H9 (cell line): ENCODE results near the gene CST6. TPM values are rescaled to one million over a fixed set of nuclear protein-coding genes. Genes with fewer than 3 reads are reported as not detected.

Source experiments
- DNase-seq: peaks from one replicate; pipeline ENCODE4 v3.0.0-alpha.2; 2017
- H2AFZ ChIP-seq: one replicate; pipeline ENCODE4 v1.6.1; 2013; ENCODE audit warnings: mild to moderate bottlenecking, low read length, control low read depth, moderate library complexity
- H2AK5ac ChIP-seq: 2 replicates; pipeline ENCODE4 v1.6.1; 2013; ENCODE audit warnings: low read length, control low read depth, mixed read lengths; ENCODE audit not compliant: insufficient read length
- H2BK120ac ChIP-seq: one replicate; pipeline ENCODE4 v1.6.1; 2013; ENCODE audit warnings: low read depth, mild to moderate bottlenecking, low read length, control low read depth, inconsistent platforms; ENCODE audit not compliant: poor library complexity, severe bottlenecking
- H2BK12ac ChIP-seq: 2 replicates; pipeline ENCODE4 v1.6.1; 2013; ENCODE audit warnings: low read length, control low read depth, mixed read lengths, low read depth; ENCODE audit not compliant: insufficient read length
- H2BK15ac ChIP-seq: 2 replicates; pipeline ENCODE4 v1.6.1; 2013; ENCODE audit warnings: low read depth, low read length, control low read depth
- H2BK20ac ChIP-seq: one replicate; pipeline ENCODE4 v1.6.1; 2013; ENCODE audit warnings: low read depth, mild to moderate bottlenecking, low read length, control low read depth, inconsistent platforms; ENCODE audit not compliant: poor library complexity, severe bottlenecking
- H2BK5ac ChIP-seq: 2 replicates; pipeline ENCODE4 v1.6.1; 2013; ENCODE audit warnings: low read length, control low read depth, mixed read lengths; ENCODE audit not compliant: insufficient read length
- H3K14ac ChIP-seq: 2 replicates; pipeline ENCODE4 v1.6.1; 2013; ENCODE audit warnings: low read length, control low read depth; ENCODE audit not compliant: insufficient read depth
- H3K18ac ChIP-seq: 2 replicates; pipeline ENCODE4 v1.6.1; 2013; ENCODE audit warnings: low read depth, mild to moderate bottlenecking, mixed read lengths, low read length, control low read depth; ENCODE audit not compliant: insufficient read length
- H3K23ac ChIP-seq: 2 replicates; pipeline ENCODE4 v1.6.1; 2013; ENCODE audit warnings: low read length, control low read depth, mixed read lengths, low read depth; ENCODE audit not compliant: insufficient read length
- H3K23me2 ChIP-seq: 2 replicates; pipeline ENCODE4 v1.6.1; 2013; ENCODE audit warnings: low read depth, mild to moderate bottlenecking, mixed read lengths, low read length, control low read depth; ENCODE audit not compliant: insufficient read length, poor library complexity, severe bottlenecking
- H3K27ac ChIP-seq: 2 replicates; pipeline ENCODE4 v1.5.1; 2013; ENCODE audit warnings: low read length, control low read depth, mixed read lengths, low read depth; ENCODE audit not compliant: insufficient read length
- H3K27me3 ChIP-seq: 2 replicates; pipeline ENCODE4 v1.6.1; 2013; ENCODE audit warnings: low read length, control low read depth, inconsistent platforms; ENCODE audit not compliant: insufficient read depth
- H3K4ac ChIP-seq: 2 replicates; pipeline ENCODE4 v1.6.1; 2013; ENCODE audit warnings: low read depth, mild to moderate bottlenecking, control low read depth, inconsistent platforms, low read length, moderate library complexity
- H3K4me1 ChIP-seq: 2 replicates; pipeline ENCODE4 v1.6.1; 2013; ENCODE audit warnings: low read length, control low read depth, inconsistent platforms; ENCODE audit not compliant: insufficient read depth
- H3K4me2 ChIP-seq: 2 replicates; pipeline ENCODE4 v1.6.1; 2013; ENCODE audit warnings: low read length, control low read depth, mixed read lengths; ENCODE audit not compliant: insufficient read length, insufficient read depth
- H3K56ac ChIP-seq: 2 replicates; pipeline ENCODE4 v1.6.1; 2013; ENCODE audit warnings: low read depth, mild to moderate bottlenecking, mixed read lengths, low read length, control low read depth; ENCODE audit not compliant: insufficient read length
- H3K79me1 ChIP-seq: 2 replicates; pipeline ENCODE4 v1.6.1; 2013; ENCODE audit warnings: low read depth, mild to moderate bottlenecking, moderate library complexity, low read length, control low read depth, inconsistent platforms; ENCODE audit not compliant: insufficient read depth, poor library complexity, severe bottlenecking
- H3K79me2 ChIP-seq: 2 replicates; pipeline ENCODE4 v1.6.1; 2013; ENCODE audit warnings: low read length, control low read depth, inconsistent platforms; ENCODE audit not compliant: insufficient read depth
- H3K9ac ChIP-seq: 2 replicates; pipeline ENCODE4 v1.6.1; 2013; ENCODE audit warnings: low read length, control low read depth, mixed read lengths; ENCODE audit not compliant: insufficient read length; ENCODE audit errors: extremely low read depth
- H3K9me3 ChIP-seq: one replicate; pipeline ENCODE4 v1.6.1; 2013; ENCODE audit warnings: low read depth, low read length, inconsistent platforms; ENCODE audit not compliant: control insufficient read depth
- H3T11ph ChIP-seq: one replicate; pipeline ENCODE4 v1.6.1; 2013; ENCODE audit warnings: mild to moderate bottlenecking, low read length, control low read depth, inconsistent platforms
- H4K20me1 ChIP-seq: one replicate; pipeline ENCODE4 v1.6.1; 2013; ENCODE audit not compliant: control insufficient read depth, insufficient read length, insufficient read depth
- H4K5ac ChIP-seq: 2 replicates; pipeline ENCODE4 v1.6.1; 2013; ENCODE audit warnings: low read depth, mild to moderate bottlenecking, mixed read lengths, low read length, control low read depth; ENCODE audit not compliant: insufficient read length
- H4K8ac ChIP-seq: replicated peaks from 2 replicates; pipeline ENCODE4 v1.6.1; 2013; ENCODE audit warnings: low read length, control low read depth, mixed read lengths, low read depth; ENCODE audit not compliant: insufficient read length
- H4K91ac ChIP-seq: 2 replicates; pipeline ENCODE4 v1.6.1; 2013; ENCODE audit warnings: low read depth, mild to moderate bottlenecking, moderate library complexity, mixed read lengths, low read length, control low read depth; ENCODE audit not compliant: insufficient read length
- H3K27ac Mint-ChIP-seq, 3 experiments: 2 replicates in 2 of 3; 3 replicates in 1 of 3; pipeline ENCODE4 v1.8.0; 2020 to 2021; ENCODE audit warnings: mixed read lengths in 3 of 3, mild to moderate bottlenecking in 1 of 3, moderate library complexity in 1 of 3
- H3K27me3 Mint-ChIP-seq: 2 replicates; pipeline ENCODE4 v1.8.0; 2021; ENCODE audit warnings: low read depth, mild to moderate bottlenecking, moderate library complexity, mixed read lengths
- H3K36me3 Mint-ChIP-seq, 3 experiments: 2 replicates in 2 of 3; 3 replicates in 1 of 3; pipeline ENCODE4 v1.8.0; 2020 to 2021; ENCODE audit warnings: low read depth in 3 of 3, mixed read lengths in 3 of 3; ENCODE audit not compliant: insufficient read depth in 1 of 3
- H3K4me1 Mint-ChIP-seq, 2 experiments: 2 replicates each; pipeline ENCODE4 v1.8.0; 2020; ENCODE audit warnings: mixed read lengths in 2 of 2
- H3K4me3 Mint-ChIP-seq, 2 experiments: 2 replicates in 1 of 2; 3 replicates in 1 of 2; pipeline ENCODE4 v1.8.0; 2020 to 2021; ENCODE audit warnings: mild to moderate bottlenecking in 2 of 2, mixed read lengths in 2 of 2, moderate library complexity in 1 of 2
- H3K9me3 Mint-ChIP-seq, 2 experiments: 2 replicates in 1 of 2; 3 replicates in 1 of 2; pipeline ENCODE4 v1.8.0; 2020; ENCODE audit warnings: mild to moderate bottlenecking in 2 of 2, mixed read lengths in 2 of 2, moderate library complexity in 1 of 2
- WGBS: extraction: QIAGEN DNeasy Blood & Tissue Kit; methylation state at CpG from one replicate; pipeline ENCODE4 v1.1.7; 2013; ENCODE audit warnings: missing lambda C conversion rate, low lambda C conversion rate, mixed read lengths; ENCODE audit not compliant: insufficient read length; ENCODE audit errors: extremely low coverage; 5-methylcytosine and 5-hydroxymethylcytosine counted together
- total RNA-seq: library from RNA; stranded (reverse); gene quantifications from 2 replicates; pipeline ENCODE4 v1.2.1, GENCODE V29; 2021
- TF ChIP-seq, protein P1 (sequence below): fragments of 200-600 bp; sonication (generic); conservative IDR thresholded peaks from 3 replicates; pipeline ENCODE4 v1.8.0; 2021; ENCODE audit warnings: antibody characterized with exemption, mild to moderate bottlenecking

The CST6 gene
- total RNA-seq, 1 experiment from 2014 or later = not detected

- Histone ChIP-seq H4K8ac (no peak overlapping the region), H2BK12ac (no peak overlapping the region), H3K27me3 (no peaks in the 10 kb centered on the region), H3K4me2 (no peak overlapping the region), H3K27ac (no peak overlapping the region), H2BK5ac (no peak overlapping the region), H4K91ac (no peak overlapping the region), H2BK20ac (no peak overlapping the region), H3K4me1 (no peaks in the 10 kb centered on the region), H2AK5ac (no peak overlapping the region), H3K56ac (no peak overlapping the region), H3K79me2 (no peaks in the 10 kb centered on the region), H2AFZ (no peak overlapping the region), H3T11ph (no peak overlapping the region), H3K79me1 (no peaks in the 10 kb centered on the region), H3K23me2 (no peaks in the 10 kb centered on the region), H3K9me3 (peaks cover 8% of the 10 kb centered on the region), H4K5ac (no peak overlapping the region), H3K9ac (no peak overlapping the region), H3K4ac (no peak overlapping the region), H3K14ac (no peak overlapping the region), H4K20me1 (no peaks in the 10 kb centered on the region), H2BK15ac (no peak overlapping the region), H2BK120ac (no peak overlapping the region), H3K23ac (no peak overlapping the region), H3K18ac (no peak overlapping the region)
- H3K4me3 Mint-ChIP-seq = no peak overlapping the region
- TF ChIP-seq, protein P1, sequence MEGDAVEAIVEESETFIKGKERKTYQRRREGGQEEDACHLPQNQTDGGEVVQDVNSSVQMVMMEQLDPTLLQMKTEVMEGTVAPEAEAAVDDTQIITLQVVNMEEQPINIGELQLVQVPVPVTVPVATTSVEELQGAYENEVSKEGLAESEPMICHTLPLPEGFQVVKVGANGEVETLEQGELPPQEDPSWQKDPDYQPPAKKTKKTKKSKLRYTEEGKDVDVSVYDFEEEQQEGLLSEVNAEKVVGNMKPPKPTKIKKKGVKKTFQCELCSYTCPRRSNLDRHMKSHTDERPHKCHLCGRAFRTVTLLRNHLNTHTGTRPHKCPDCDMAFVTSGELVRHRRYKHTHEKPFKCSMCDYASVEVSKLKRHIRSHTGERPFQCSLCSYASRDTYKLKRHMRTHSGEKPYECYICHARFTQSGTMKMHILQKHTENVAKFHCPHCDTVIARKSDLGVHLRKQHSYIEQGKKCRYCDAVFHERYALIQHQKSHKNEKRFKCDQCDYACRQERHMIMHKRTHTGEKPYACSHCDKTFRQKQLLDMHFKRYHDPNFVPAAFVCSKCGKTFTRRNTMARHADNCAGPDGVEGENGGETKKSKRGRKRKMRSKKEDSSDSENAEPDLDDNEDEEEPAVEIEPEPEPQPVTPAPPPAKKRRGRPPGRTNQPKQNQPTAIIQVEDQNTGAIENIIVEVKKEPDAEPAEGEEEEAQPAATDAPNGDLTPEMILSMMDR = no peak
- peaks cover 18 to 23% of the 10 kb centered on the region in 2 experiments for H3K9me3 Mint-ChIP-seq
- peaks cover 14% of the 10 kb centered on the region; the same call in 1 of the 2 replicates for H3K27me3 Mint-ChIP-seq
- H3K27ac Mint-ChIP-seq = no peak overlapping the region; a peak in 2 of 7 replicates
- WGBS = no CpG with 5 or more reads among the region's 3 CpGs
- no peak for DNase-seq
- H3K4me1 Mint-ChIP-seq = peaks cover 2 to 3% of the 10 kb centered on the region in 2 experiments
- peaks cover 20 to 30% (median 21%) of the 10 kb centered on the region in 3 experiments for H3K36me3 Mint-ChIP-seq
Observed at GRCh38 chr11:66039765-66040164, 28.0 kb downstream of the CST6 start.
